A549 (cell line): ENCODE measurements around the gene NQO2.

Experiments used
- BHLHE40 ChIP-seq: IDR thresholded peaks from 2 replicates; pipeline ENCODE4 v1.6.1; 2012; ENCODE audit warnings: low read depth, low read length, inconsistent platforms
- CHD2 ChIP-seq: fragments of 150-350 bp; IDR thresholded peaks from 2 replicates; pipeline ENCODE4 v1.6.1; 2014; ENCODE audit warnings: low read length; ENCODE audit not compliant: partially characterized antibody
- CTCF ChIP-seq: fragments of >200 bp; sonication (Bioruptor Twin); formaldehyde crosslinking; IDR thresholded peaks from 3 replicates; pipeline ENCODE4 v1.5.1; 2016
- HDAC2 ChIP-seq: fragments of 200-600 bp; sonication (generic); IDR thresholded peaks from 2 replicates; pipeline ENCODE4 v1.6.1; 2016
- HOXA7 ChIP-seq: fragments of 250-450 bp; sonication (Bioruptor Pico); IDR thresholded peaks from 2 replicates; pipeline ENCODE4 v1.5.0; 2020; ENCODE audit warnings: mild to moderate bottlenecking, moderate library complexity
- JUN ChIP-seq, 2 experiments: fragments of >200 bp; sonication (Bioruptor Twin); formaldehyde crosslinking; IDR thresholded peaks; 2 replicates in 1 of 2; 3 replicates in 1 of 2; pipeline ENCODE4 v1.6.1; 2016 to 2017
- MAX ChIP-seq: IDR thresholded peaks from 2 replicates; pipeline ENCODE4 v1.6.1; 2012
- MYC ChIP-seq: IDR thresholded peaks from 2 replicates; pipeline ENCODE4 v1.6.1; 2012; ENCODE audit warnings: mild to moderate bottlenecking, inconsistent platforms, low read length, improper control_type of control experiment, borderline replicate concordance
- PHF8 ChIP-seq: fragments of 200-600 bp; sonication (generic); IDR thresholded peaks from 2 replicates; pipeline ENCODE4 v1.6.1; 2016; ENCODE audit warnings: low read depth, mild to moderate bottlenecking, antibody characterized with exemption, moderate library complexity, borderline replicate concordance
- POLR2A ChIP-seq: IDR thresholded peaks from 2 replicates; pipeline ENCODE4 v1.6.1; 2012; ENCODE audit warnings: mild to moderate bottlenecking, low read length
- RAD21 ChIP-seq, 2 experiments: fragments of >200 bp in 1 of 2; sonication (Bioruptor Twin) in 1 of 2; formaldehyde crosslinking in 1 of 2; IDR thresholded peaks in 1 of 2; conservative IDR thresholded peaks in 1 of 2; 2 replicates in 1 of 2; 3 replicates in 1 of 2; pipeline ENCODE4 v1.6.1; 2012 to 2018; ENCODE audit warnings: inconsistent platforms in 1 of 2
- REST ChIP-seq: fragments of 200-600 bp; sonication (generic); IDR thresholded peaks from 2 replicates; pipeline ENCODE4 v1.6.1; 2016; ENCODE audit warnings: antibody characterized with exemption, mild to moderate bottlenecking, moderate library complexity
- SMC3 ChIP-seq: fragments of >200 bp; sonication (Bioruptor Twin); formaldehyde crosslinking; IDR thresholded peaks from 3 replicates; pipeline ENCODE4 v1.6.1; 2018; ENCODE audit warnings: inconsistent platforms
- TFCP2L1 ChIP-seq: fragments of 250-450 bp; sonication (Bioruptor Pico); IDR thresholded peaks from 2 replicates; pipeline ENCODE4 v1.5.0; 2021; ENCODE audit warnings: mild to moderate bottlenecking

- TF ChIP-seq CTCF, result no peak
- TF ChIP-seq HOXA7, result no peak
- TF ChIP-seq POLR2A, result no peak
- TF ChIP-seq TFCP2L1 (CRISPR knock-in tag), result no peak
- no peak for TF ChIP-seq JUN (IDR thresholded peaks at IDR 0.05)
- no peak for TF ChIP-seq BHLHE40
- TF ChIP-seq MAX, result no peak
- TF ChIP-seq MYC, result no peak
- TF ChIP-seq RAD21 (conservative IDR thresholded peaks at IDR 0.05 in 1 of 2, IDR thresholded peaks at IDR 0.05 in 1 of 2), result no peak
- TF ChIP-seq REST, result no peak
- no peak for TF ChIP-seq PHF8
- no peak for TF ChIP-seq CHD2
- no peak for TF ChIP-seq SMC3
- no peak for TF ChIP-seq HDAC2
These were observed 41.9 kb downstream of the NQO2 start for GRCh38 chr6:3041606-3042005.
